ENCODE data around the gene VGLL3.

GRCh38 chr3:86960550-86960949, 30.4 kb downstream of the VGLL3 start:
- no peak for TF ChIP-seq CTCF (IDR thresholded peaks at IDR 0.05)
- TF ChIP-seq SIN3A (IDR thresholded peaks at IDR 0.05; ENCODE audit: borderline replicate concordance, insufficient read depth, low read depth, low read length), result no peak
